T follicular helper cell (primary cell): ENCODE data around the gene SPNS1.
"Not testable (repeated sequence)": the region's sequence is repeated elsewhere in the genome, so short reads cannot be mapped to it uniquely, and the experiment has no call there.

Experiments used
- DNase-seq: peaks from one replicate; pipeline ENCODE4 v3.0.0-alpha.2; 2020; ENCODE audit warnings: low read depth
- total RNA-seq, 2 experiments: gene quantifications; one replicate each; lab custom pipeline; 2026; lab: John Stamatoyannopoulos, UW

Gene SPNS1
- 1.6 to 3.0 reads per million in 2 experiments for total RNA-seq

DNA sequence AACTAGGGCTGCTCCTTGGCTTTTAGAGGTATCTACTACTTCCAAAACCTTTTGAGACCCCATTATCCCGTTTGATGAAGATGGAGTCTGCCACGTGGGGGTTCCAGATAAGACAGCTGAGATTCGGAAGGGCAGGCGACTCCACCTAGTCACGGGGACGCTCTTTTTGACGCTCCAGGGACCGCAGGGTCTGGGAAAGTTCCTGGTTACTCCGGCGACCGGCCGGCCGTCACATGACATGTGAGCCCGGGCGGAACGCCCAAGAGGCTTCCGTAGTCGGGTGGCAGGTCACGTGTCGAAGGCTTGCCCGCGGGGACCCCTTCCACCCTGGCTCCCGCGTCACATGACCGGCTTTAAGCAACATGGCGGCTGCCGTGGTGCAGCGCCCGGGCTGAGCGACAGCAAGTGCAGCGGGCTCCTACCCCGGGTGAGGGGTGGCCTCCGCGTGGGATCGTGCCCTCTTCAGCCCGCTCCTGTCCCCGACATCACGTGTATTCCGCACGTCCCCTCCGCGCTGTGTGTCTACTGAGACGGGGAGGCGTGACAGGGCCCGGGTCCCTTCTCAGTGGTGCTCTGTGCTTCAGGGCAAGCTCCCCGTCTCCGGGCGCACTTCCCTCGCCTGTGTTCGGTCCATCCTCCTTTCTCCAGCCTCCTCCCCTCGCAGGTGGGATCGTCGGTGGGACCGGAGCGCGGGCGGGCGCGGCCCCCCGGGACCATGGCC lies at the start of gene SPNS1:
Gene SPNS1 (plus strand): TSS at position 342 of the 721 bp plus-strand sequence. CDS start 374 bp downstream, at position 716.
- DNase-seq = peak; percentile 82

GRCh38 chr16:28925386-28926228 lies 49.0 kb upstream of the SPNS1 start:
- DNase-seq = peak; percentile 70

DNA sequence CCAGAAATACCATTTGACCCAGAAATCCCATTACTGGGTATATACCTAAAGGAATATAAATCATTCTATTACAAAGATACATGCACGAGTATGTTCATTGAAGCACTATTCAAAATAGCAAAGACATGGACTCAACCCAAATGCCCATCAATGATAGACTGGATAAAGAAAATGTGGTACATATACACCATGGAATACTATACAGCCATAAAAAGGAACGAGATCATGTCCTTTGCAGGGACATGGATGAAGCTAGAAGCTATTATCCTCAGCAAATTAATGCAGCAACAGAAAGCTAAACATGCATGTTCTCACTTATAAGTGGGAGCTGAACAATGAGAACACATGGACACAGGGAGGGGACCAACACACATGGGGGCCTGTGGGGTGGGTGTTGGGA lies 48.3 kb upstream of the SPNS1 start:
- not testable (repeated sequence) for DNase-seq

- DNase-seq = no peak
These were observed 46.8 kb upstream of the SPNS1 start for GRCh38 chr16:28927815-28928214.

GRCh38 chr16:28930203-28930602 lies 44.4 kb upstream of the SPNS1 start:
- no peak for DNase-seq

GRCh38 chr16:28930652-28931051 lies 43.9 kb upstream of the SPNS1 start:
- DNase-seq = no peak

DNA sequence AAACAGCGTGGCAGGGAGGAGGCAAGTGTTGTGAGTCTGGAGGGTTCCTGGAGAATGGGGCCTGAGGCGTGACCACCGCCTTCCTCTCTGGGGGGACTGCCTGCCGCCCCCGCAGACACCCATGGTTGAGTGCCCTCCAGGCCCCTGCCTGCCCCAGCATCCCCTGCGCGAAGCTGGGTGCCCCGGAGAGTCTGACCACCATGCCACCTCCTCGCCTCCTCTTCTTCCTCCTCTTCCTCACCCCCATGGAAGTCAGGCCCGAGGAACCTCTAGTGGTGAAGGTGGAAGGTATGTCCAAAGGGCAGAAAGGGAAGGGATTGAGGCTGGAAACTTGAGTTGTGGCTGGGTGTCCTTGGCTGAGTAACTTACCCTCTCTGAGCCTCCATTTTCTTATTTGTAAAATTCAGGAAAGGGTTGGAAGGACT lies 42.8 kb upstream of the SPNS1 start, which contains the start of gene CD19:
Gene CD19 (plus strand): TSS at position 171 of the 425 bp plus-strand sequence. CDS start 30 bp downstream, at position 201.
- DNase-seq = no peak

- DNase-seq = no peak
These were observed 42.0 kb upstream of the SPNS1 start for GRCh38 chr16:28932339-28933141.

DNA sequence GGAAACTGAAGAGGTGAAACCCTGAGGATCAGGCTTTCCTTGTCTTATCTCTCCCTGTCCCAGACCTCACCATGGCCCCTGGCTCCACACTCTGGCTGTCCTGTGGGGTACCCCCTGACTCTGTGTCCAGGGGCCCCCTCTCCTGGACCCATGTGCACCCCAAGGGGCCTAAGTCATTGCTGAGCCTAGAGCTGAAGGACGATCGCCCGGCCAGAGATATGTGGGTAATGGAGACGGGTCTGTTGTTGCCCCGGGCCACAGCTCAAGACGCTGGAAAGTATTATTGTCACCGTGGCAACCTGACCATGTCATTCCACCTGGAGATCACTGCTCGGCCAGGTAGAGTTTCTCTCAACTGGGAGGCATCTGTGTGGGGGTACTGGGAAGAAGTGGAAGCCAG lies 41.4 kb upstream of the SPNS1 start:
- DNase-seq = no peak

DNA sequence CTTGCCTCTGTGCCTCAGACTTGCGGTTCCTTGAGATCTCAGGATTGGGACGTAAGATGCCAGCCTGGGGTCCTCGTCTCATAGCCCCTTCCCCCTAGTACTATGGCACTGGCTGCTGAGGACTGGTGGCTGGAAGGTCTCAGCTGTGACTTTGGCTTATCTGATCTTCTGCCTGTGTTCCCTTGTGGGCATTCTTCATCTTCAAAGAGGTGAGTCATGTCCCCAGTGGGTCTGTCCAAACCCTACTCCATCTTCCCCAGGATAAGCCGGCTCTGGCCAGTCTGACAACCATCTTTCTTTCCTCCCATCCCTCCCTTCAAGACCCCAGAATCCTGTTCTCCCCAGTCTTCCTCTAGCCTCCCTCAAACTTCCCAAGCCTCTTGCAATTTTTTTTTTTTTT lies 39.2 kb upstream of the SPNS1 start:
- no peak for DNase-seq

GRCh38 chr16:28935924-28936783 lies 38.4 kb upstream of the SPNS1 start:
- DNase-seq = peak; percentile 77

DNA sequence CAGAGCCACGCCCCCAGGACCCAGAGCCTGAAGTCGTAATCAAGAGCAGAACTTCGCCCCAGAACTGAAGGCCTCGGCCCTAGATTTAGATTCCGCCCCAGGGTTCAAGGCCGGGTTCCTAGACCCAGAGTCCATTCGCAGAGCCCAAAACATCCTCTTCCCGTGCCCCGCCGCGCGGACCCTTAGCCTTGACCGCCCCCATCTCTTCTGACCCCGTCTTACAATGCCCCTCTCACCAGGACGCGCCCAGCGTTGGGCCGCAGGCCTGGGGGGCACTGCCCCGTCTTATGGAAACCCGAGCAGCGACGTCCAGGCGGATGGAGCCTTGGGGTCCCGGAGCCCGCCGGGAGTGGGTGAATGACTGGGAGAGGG lies 37.8 kb upstream of the SPNS1 start:
- no peak for DNase-seq

DNA sequence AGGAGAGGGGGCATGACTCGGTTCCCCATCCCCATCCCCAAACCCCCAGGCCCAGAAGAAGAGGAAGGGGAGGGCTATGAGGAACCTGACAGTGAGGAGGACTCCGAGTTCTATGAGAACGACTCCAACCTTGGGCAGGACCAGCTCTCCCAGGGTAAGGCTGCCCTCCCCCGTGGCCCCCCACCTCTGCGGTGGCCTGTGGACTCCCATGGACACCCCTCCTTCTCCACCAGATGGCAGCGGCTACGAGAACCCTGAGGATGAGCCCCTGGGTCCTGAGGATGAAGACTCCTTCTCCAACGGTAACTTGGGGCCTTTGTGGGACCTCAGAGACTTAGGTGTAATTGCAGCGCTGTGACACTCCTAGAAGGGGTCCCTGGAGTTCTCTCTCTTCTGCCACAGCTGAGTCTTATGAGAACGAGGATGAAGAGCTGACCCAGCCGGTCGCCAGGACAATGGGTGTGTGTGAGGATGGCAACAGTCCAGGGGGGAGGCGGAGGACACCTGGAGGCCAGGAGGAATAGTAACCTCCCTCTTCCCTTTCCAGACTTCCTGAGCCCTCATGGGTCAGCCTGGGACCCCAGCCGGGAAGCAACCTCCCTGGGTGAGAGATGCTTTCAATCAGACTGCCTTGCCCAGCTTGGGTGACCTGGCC lies 37.2 kb upstream of the SPNS1 start:
- DNase-seq = no peak

DNA sequence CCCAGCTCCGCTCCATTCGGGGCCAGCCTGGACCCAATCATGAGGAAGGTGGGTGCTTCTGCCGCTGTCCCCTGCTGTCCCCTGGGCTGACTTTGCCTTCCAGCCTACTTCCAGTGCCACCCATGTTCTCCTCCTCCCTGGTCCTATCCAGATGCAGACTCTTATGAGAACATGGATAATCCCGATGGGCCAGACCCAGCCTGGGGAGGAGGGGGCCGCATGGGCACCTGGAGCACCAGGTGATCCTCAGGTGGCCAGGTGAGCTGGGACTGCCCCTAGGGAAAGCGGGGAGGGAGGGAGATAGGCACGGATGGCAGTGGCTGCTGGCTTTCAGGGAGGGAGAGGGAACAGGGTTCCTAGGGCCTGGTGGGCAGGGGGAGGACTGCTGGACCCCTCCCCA lies 35.9 kb upstream of the SPNS1 start:
- DNase-seq = no peak

DNA sequence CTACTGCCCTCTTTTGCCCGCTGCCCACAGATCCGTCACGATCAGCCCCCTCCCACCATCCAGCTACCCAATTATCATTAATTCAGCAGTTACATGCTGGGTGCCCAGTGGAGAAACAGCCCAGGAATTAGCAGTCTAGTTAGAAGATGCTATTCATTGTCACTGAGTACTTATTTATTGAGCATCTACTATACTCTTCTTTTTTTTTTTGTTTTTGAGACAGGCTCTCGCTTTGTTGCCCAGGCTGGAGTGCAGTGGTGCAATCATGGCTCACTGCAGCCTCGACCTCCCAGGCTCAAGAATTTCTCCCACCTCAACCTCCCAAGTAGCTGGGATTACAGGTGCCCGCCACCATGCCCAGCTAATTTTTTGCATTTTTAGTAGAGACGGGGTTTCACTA lies 34.8 kb upstream of the SPNS1 start:
- not testable (repeated sequence) for DNase-seq

DNA sequence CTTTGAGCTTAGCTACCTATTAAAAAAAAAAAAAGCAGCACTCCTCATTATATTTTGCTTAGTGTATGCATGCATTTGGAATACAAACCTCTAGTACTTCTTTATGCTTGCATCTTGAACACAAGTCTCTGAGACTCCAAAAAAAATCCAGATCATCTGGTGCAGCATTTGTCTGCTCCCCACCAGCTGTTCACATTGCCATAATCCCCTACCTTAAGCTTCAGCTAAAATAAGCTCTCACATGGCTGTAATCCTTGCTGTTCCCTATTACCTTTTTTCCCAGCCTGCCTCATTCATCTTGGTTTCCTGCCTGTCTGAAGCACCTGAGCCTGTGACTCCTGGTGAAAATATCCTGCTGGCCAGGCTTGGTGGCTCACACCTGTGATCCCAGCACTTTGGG lies 31.3 kb upstream of the SPNS1 start:
- DNase-seq = no peak

- DNase-seq = no peak
These were observed 27.9 kb upstream of the SPNS1 start for GRCh38 chr16:28946681-28947080.

- DNase-seq = peak; percentile 99
These were observed 23.7 kb upstream of the SPNS1 start, which contains the start of gene NFATC2IP for GRCh38 chr16:28950648-28951409. Gene NFATC2IP (plus strand): TSS chr16:28950937. CDS start chr16:28951012, 75 bp downstream.

DNA sequence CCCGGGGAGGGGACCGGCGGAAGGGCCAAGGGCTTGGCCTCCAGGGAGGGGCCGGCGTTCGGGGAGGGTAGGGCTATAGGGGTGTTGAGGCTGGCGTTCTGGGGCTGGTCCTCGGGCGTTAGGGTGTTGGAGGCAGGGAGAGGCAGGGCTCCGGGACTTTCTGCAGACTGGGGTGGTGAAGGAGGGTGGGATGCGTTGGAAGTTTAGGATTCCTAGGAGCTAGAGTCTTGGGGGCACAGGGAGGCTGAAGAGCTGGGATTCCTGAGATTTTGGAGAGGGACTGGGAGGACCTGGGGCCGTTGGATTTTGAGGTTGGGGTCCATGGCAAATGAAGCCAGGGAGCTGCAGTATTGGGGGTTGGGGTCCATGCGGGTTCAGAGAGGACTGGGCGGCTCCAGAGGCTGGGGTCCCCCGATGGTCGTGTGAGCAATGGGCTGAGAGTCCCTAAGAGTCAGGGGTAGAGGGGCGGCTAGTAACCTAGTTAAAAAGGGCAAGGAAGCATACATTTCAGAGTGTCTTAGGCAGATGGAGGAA lies 23.1 kb upstream of the SPNS1 start:
- DNase-seq = no peak
